ENCODE results near the gene LDLRAD4.

The LDLRAD4 gene

GRCh38 chr18:13231151-13231550 lies 12.6 kb downstream of the LDLRAD4 start:
- TF ChIP-seq CTCF (IDR thresholded peaks at IDR 0.05), result no peak

GRCh38 chr18:13232086-13232917 lies 13.7 kb downstream of the LDLRAD4 start:
- no peak for TF ChIP-seq CTCF (IDR thresholded peaks at IDR 0.05)

- no peak for TF ChIP-seq CTCF (IDR thresholded peaks at IDR 0.05)
Measured at GRCh38 chr18:13232971-13233786, 14.6 kb downstream of the LDLRAD4 start.

- no peak for TF ChIP-seq CTCF (IDR thresholded peaks at IDR 0.05)
Measured at GRCh38 chr18:13233787-13234783, 15.5 kb downstream of the LDLRAD4 start.

GRCh38 chr18:13235421-13235831 lies 16.9 kb downstream of the LDLRAD4 start:
- no peak for TF ChIP-seq CTCF (IDR thresholded peaks at IDR 0.05)

- no peak for TF ChIP-seq CTCF (IDR thresholded peaks at IDR 0.05)
Measured at GRCh38 chr18:13235981-13236380, 17.4 kb downstream of the LDLRAD4 start.

- TF ChIP-seq CTCF (IDR thresholded peaks at IDR 0.05), result no peak
Measured at GRCh38 chr18:13236411-13236810, 17.9 kb downstream of the LDLRAD4 start.
